Choroid plexus epithelial cell (primary cell): ENCODE data around the gene CDK19.
A peak's percentile ranks its signal among the peaks of the same experiment; 100 is the strongest.
"Not testable (repeated sequence)": the region's sequence is repeated elsewhere in the genome, so short reads cannot be mapped to it uniquely, and the experiment has no call there.

Source experiments
- DNase-seq: peaks from one replicate; pipeline ENCODE4 v3.0.0-alpha.2; 2010; ENCODE audit warnings: low read depth
- H3K4me3 ChIP-seq: 2 replicates; pipeline ENCODE4 v1.5.1; 2011; ENCODE audit warnings: low read depth, mild to moderate bottlenecking, control low read depth, low read length, moderate library complexity
- CTCF ChIP-seq: conservative IDR thresholded peaks from 2 replicates; pipeline ENCODE4 v1.5.1; 2011; ENCODE audit warnings: low read depth, mild to moderate bottlenecking, control low read depth, inconsistent platforms, low read length, moderate library complexity

The CDK19 gene

DNA sequence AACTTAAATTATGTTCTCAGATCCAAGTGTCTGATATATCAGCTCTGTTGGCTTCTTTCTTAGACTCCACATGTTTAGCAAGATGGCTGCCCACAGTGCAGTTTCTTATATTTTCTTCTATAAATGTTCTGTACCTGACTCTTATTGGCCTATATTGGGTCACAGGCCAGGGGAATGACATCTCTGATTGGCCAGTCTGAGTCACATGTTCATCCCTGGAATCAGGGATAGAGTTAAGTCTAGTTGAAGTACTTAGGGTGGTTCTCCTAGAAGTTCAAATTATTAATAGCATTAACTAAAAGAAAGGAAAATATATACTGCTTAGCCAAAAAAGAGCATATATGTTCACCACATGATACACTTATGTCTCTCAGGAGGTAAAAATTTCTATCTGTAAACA, 233.6 kb downstream of the CDK19 start:
- H3K4me3 ChIP-seq, result no peak overlapping the region
- DNase-seq, result no peak
- TF ChIP-seq CTCF, result no peak

- not testable (repeated sequence) for DNase-seq, H3K4me3 ChIP-seq
These were observed 237.6 kb downstream of the CDK19 start for GRCh38 chr6:110577596-110578167.

- no peak overlapping the region for H3K4me3 ChIP-seq
- no peak for TF ChIP-seq CTCF
- DNase-seq, result peak; percentile 20
These were observed 239.3 kb downstream of the CDK19 start for GRCh38 chr6:110575925-110576463.

DNA sequence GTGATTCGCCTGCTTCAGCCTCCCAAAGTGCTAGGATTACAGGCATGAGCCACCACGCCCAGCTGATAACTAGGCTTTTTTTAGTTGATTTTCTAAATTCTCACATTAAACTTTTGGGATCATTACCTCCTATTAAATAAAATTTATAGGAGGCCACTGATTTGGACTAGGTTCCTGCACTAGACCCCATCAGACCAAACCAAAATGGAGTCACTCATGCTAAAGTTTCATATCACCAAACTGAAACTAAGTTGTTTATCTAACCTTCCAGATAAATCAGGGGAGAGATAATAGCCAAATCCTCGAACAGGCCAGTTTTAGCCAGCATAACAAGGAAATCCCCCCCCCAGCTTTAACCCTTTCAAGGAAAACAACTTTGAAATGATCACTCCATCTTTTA, 240.5 kb downstream of the CDK19 start:
- DNase-seq, result no peak
- no peak overlapping the region for H3K4me3 ChIP-seq
- TF ChIP-seq CTCF, result no peak

DNA sequence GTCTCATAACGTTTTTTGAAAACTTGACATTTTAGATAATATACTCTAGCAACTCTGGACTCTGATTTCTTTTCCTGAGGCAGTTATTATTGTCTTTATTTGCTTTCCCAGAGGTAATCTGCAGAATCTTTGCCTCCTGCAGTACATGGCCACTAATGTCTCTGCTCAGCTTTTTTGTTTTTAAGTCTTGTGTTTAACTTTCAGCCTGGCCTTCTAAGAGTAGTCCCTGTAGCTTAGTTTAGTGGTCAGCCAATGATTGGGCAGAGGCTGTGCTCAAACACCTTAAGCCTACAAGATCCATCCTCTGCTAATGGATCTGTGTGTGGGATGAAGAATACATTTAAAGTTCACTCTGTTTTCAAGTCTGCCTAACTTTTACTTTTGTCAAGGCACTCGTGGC, 241.7 kb downstream of the CDK19 start:
- H3K4me3 ChIP-seq, result no peak overlapping the region
- DNase-seq, result no peak
- TF ChIP-seq CTCF, result no peak

- DNase-seq, result no peak
- no peak overlapping the region for H3K4me3 ChIP-seq
- TF ChIP-seq CTCF, result no peak
These were observed 242.1 kb downstream of the CDK19 start for GRCh38 chr6:110573136-110573535.

GRCh38 chr6:110567957-110568696, 247.1 kb downstream of the CDK19 start:
- H3K4me3 ChIP-seq, result no peak overlapping the region
- DNase-seq, result no peak

More at GRCh38 chr6:110567957-110568696, 247.1 kb downstream of the CDK19 start:
- no peak for TF ChIP-seq CTCF
